Stimulated activated CD4-positive, alpha-beta T cell treated with anti-CD3 and anti-CD28 coated beads, Interleukin-1b, Interleukin-23, amount 100 ng/mL, for 48 hours (primary cell): Measurements from ENCODE around the gene GPM6B.
"Not testable (repeated sequence)": the region's sequence is repeated elsewhere in the genome, so short reads cannot be mapped to it uniquely, and the experiment has no call there.

Experiments
- DNase-seq: peaks from one replicate; pipeline ENCODE4 v3.0.0-alpha.2; 2020

GPM6B gene

DNA sequence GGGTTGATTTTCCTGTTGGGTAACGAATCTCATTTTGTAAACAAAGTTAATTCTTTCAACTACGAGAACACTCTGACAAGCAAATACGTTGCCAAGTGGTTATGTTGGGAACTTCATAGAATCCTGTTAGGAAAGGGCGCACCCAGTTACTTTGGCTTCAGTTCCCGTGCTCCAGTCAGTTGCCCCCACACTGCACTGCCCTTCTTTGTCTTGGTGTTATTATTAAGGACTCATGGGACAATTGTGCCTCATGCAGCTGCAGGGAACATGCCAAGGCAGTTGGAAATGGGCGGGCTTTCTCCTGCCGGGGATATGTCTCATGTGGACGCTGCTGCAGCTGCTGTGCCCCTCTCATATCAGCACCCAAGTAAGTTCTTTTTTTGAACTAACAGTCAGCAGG, 53.4 kb downstream of the GPM6B start:
- DNase-seq: no peak

- DNase-seq: no peak
Measured at GRCh38 chrX:13761606-13762414, 55.1 kb downstream of the GPM6B start.

GRCh38 chrX:13760426-13760825, 56.5 kb downstream of the GPM6B start:
- DNase-seq: no peak

DNA sequence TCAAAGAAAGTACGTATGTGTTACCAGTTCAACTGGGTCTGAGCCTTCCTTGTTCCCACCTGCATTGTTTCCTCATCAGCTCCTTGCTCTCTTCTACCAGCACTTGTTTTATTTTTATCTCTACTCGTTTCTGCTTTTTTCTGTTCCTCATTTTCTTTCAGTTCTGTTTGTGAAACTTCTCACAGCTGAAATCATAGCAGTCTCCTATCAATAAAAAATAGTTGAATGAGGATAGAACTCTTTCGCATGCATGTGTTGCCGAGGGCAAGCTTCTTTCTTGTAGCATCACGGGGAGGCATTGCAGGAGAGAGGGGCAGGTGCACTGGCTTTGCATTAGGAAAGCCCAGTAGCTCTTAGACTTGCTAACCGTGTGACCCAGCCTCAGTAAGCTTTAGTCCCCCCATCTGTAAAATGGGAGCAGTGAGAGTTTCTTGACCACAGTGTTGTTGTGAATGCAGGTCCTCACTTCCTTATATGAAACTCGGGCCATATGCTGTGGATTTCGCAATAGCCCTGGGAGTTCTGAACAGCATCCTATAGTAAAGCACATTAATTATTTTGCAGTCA, 57.7 kb downstream of the GPM6B start:
- no peak for DNase-seq

DNA sequence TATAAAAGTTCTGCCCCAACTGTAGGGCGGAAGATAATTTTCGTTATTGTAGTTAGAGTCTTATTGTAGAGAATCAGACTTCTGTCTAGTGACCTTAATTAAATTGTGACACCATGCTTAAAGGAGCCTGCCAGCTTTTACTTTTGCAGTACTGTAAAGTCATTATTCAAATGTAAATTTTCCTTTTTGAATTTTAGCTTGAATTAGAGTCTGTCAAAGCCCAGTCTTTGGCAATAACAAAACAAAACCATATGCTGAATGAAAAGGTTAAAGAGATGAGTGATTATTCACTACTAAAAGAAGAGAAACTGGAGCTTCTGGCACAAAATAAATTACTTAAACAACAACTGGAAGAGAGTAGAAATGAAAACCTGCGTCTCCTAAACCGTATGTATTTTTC, 60.5 kb downstream of the GPM6B start:
- no peak for DNase-seq

DNA sequence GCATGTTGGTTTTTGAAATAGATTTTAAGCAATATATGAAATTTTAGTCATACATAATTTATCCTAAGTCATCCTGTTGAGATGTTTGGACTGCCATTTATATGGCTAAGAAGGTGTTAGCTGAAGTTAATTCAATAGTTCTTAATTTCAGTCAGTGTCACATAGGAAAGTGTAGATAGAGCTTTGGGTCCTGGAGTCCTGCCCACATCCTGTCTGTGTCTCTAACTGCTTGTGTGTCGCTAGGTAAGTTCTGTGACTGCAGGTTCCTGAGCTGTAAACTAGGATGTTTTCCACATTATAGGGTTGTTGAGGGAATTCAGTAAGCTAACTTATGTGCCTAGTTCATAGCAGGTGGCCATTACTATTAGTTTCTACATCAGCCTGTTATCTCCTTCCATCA, 61.6 kb downstream of the GPM6B start:
- no peak for DNase-seq

DNA sequence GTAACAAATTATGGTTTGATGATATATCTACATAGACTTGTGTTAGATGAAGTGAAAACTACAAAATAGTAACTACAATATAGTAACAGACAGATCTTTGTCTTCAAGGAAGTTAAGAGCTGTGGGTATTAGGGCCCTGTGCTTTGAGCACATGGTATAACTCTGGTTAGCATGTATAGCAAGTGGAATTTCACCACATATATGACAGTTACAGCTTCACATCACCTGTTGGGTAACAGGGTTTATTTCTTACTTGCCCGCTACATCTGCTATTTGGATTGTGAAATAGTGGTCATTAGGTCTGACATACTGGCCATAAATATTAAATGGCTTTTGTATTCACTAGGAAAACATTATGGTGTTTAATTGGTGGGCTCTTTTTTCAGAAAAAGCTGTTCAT, 62.1 kb downstream of the GPM6B start:
- no peak for DNase-seq

- DNase-seq: no peak
Measured at GRCh38 chrX:13752646-13753045, 64.2 kb downstream of the GPM6B start.

DNA sequence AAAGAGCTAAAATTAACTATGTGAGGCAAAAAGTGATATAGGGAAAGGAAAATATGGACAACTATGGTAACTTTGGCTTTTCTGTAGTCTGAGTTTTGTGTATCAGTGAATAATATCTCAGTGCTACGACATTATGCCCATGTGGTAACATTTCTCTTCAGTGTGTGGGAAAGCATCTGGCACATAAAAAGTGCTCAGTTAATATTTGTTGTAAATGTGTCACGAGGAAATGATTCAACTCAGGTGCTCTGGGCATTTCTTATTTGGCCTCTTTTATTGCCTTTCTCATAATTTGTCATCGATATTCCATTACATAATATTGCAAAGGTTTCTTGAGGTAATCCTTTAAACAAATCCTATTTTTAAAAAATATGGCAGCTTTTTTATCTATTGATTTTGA, 64.8 kb downstream of the GPM6B start:
- no peak for DNase-seq

- DNase-seq: no peak
Measured at GRCh38 chrX:13750812-13751211, 66.1 kb downstream of the GPM6B start.

DNA sequence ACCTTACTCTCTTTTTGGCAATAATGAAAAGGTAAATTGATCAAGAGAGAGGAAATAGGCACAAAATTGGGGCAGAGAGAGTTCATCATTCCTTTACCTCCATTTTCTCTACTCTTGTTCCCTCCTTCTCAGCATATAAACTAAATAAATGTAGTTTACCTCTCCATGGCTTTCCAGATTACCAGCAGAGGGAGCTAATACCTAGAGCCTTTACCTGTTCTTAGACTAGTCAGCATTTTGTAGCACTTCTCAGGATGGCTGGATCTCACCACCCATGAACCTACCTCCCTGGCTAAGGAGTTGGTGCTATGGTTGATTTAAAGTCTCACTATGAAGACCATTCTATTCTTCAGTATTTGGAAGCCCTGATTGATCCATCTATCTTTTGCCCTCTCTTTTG, 66.7 kb downstream of the GPM6B start:
- DNase-seq: no peak

GRCh38 chrX:13748486-13748885, 68.4 kb downstream of the GPM6B start:
- DNase-seq: no peak

- DNase-seq: no peak
Measured at GRCh38 chrX:13747836-13748235, 69.1 kb downstream of the GPM6B start.

- peak; percentile 53 for DNase-seq
Measured at GRCh38 chrX:13742397-13743176, 74.3 kb downstream of the GPM6B start.

GRCh38 chrX:13741695-13742094, 75.2 kb downstream of the GPM6B start:
- DNase-seq: no peak

DNA sequence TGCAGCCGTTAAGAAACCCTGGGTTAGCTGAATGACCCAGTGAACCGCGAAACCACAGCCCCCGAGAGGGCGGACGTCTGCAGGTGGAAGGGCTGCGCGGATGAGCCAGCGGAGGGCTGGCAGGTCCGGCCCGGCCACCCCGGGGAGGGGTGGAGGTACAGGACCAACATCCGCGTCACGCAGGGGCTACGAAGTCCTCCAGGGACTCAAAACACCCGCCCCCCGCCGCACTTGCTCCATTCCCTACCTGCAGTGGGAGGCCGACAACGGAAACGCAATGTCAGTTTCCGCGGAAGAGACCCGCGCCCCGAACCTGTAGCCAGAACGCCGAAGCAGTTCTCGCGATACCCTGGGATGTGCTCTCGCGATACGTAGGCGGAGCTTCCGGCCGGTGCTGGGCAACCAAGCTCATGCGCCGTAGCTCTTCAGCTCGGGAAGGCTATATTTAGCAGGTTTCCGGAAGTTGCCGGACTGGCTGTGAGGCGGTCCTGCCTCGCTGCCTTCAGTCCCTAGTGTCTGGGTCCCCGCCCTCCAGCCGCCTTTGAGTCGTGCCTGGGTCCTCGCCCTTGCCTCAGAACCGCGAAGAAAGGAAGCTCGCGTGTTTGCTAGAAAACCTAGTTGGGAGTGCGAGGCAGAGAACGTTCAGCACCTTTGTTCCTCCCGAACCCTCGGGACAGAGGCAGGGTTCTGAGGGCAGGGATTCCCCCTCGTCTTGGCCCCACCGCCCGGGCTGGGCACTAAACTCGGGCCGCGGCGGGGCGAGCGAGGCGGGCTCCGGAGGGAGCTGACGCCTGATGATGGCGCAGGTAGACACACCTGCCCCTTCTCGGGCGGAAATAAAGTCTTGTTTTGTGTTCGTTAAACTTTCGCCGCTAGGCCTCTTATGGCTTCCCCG, 82.4 kb downstream of the GPM6B start, which contains the start of the genes OFD1 and TRAPPC2:
Gene OFD1, plus strand, starts transcription at position 471 of the 895 bp plus-strand sequence. Its CDS starts 324 bp downstream, at position 795.
Gene TRAPPC2, minus strand, starts transcription at position 343 of the 895 bp plus-strand sequence. CDS start 14,657 bp downstream, outside the sequence.
- DNase-seq: peak; percentile 90

DNA sequence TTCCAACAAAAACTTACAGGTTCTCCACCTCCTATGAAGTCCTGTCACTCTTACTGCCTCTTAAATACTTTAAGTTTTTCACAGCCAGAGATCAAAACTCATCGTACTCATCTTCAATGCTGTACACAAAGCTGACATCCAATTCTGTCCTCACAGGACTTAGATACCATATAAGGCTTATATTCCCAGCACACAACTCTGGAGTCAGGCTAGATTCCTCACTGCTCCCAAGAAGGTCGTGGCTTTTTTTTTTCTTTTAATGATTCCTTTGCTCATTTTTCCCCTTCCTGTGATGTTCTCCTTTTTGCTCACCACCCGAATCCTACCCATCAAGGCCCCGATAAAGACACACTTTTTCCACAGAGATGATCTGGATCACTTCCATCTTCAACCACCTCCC, 83.4 kb downstream of the GPM6B start:
- no peak for DNase-seq

DNA sequence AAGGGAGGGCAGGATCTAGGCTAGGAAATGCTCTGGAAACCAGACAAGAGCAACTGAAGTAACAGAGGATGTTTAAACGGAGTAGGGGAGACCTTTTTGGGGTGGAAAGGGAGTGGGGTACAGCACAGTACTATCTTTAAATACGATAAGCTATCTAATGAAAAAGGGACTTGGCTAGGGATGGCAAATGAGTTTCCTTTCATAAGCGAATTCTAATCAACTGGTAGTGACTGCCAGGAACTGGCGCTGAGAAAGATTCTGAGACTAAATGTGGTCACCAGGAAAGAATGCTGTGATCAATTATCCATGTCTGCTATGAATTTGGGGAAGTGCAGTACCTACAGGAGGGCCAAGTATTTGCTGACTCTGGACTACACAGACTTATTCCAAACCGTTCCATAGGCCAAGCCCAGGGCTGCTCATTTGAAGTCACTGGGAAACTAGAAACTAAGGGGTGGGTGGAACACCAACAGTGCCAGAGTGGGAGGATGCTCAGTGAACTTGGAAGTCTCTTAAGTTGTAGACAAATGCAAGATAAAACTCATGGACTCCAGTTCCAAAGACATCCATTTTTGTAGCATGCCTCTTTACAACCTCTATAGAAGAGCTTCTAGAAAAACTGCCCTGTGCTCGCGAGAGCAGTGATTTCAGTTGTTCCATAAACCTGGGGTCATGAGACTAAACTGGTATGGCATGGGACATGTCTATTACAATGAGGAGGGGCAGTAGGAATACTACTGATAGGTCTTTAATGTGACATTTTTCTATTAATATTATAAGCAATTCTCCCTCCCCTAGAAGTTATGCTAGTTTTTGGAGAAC, 84.4 kb downstream of the GPM6B start:
- DNase-seq: no peak

GRCh38 chrX:13730523-13730922, 86.4 kb downstream of the GPM6B start:
- DNase-seq: not testable (repeated sequence)

DNA sequence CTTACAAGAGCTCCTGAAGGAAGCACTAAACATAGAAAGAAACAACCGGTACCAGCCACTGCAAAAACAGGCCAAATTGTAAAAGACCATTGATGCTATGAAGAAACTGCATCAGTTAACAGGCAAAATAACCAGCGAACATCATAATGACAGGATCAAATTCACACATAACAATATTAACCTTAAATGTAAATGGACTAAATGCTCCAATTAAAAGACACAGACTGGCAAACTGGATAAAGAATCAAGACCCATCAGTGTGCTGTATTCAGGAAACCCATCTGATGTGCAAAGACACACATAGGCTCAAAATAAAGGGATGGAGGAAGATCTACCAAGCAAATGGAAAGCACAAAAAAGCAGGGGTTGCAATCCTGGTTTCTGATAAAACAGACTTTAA, 90.3 kb downstream of the GPM6B start:
- DNase-seq: not testable (repeated sequence)

- DNase-seq: peak; percentile 52
Measured at GRCh38 chrX:13724878-13725277, 92.0 kb downstream of the GPM6B start.
